Islet of Langerhans (tissue), 1 donor: ENCODE data around the gene RTN4R.

Experiments
- FAIRE-seq: peaks from one replicate; lab custom pipeline; 2011; peaks lifted over from hg19 to GRCh38; lab: Jason Lieb, UNC

The RTN4R gene

DNA sequence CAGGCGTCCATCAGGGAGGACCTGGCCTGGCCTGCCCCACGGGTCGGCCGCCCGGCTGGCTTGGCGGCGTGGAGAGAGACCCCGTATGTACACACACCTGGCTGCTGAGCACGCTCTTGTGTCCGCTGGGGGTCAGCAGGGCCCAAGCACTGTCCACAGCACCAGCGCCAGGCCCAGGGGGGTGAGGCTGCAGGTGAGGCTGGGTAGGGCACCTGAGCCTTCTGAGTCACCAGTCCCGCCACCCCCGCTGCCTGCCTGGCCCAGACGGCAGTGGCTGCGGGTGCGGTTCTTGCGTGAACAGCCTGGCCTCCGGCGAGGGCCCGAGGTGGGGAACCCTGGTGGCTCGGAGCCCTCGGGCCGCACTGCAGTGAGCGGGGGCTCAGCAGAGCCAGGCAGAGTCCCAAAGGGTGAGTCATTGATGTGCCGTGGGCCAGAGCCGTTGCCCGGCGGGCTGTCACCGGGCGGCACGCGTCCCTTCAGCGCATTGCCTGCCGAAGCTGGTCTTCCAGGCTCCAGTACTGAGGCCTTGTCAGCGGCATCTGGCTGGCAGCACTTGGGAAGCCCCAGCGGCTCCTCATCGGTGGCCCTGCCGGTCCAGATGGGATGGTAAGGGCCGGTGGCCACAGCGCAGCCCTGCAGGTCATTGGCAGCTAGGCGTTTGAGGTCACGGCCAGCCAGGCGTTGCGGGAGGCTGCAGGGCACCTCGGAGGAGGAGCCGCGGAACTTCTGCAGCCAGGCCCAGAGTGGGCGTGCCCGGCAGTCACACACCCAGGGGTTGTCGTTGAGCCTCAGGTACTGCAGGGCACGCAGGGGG lies 26.3 kb downstream of the RTN4R start:
- no peak for FAIRE-seq

DNA sequence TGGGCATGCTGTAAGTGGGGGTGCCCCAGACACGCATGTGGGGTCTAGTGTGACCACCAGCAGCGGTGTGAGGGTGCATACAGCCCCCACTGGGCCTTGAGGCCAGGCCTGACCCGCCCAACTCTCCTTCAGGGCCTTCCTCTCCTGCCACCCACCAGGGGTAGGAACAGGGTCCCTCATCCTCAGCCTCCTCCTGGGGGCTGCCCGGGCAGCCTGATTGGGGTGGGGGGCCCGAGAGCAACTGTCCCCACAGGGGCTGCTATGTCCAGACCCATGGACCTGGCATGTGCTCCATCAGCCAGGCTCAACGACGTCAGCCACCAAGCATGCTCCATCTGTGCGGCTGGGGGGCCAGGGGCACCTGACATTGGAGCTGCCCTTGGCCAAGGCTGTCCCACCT lies 27.2 kb downstream of the RTN4R start:
- FAIRE-seq: no peak

DNA sequence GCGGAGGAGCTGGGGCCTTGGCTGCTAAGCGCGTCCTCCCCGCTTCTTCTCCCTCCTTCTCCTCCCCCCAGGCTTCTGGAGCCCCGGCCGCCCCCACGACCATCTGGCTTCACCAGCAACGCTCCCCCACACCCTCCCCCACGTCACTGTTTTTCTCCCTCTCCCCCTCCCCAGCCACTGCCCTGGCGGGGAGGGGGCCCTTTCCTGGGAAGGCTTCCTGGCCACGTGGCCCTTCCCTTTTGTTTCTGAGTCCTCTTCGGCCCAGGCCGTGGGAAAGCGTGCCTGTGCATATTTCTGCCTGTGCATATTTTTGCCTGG lies 27.7 kb downstream of the RTN4R start:
- no peak for FAIRE-seq

DNA sequence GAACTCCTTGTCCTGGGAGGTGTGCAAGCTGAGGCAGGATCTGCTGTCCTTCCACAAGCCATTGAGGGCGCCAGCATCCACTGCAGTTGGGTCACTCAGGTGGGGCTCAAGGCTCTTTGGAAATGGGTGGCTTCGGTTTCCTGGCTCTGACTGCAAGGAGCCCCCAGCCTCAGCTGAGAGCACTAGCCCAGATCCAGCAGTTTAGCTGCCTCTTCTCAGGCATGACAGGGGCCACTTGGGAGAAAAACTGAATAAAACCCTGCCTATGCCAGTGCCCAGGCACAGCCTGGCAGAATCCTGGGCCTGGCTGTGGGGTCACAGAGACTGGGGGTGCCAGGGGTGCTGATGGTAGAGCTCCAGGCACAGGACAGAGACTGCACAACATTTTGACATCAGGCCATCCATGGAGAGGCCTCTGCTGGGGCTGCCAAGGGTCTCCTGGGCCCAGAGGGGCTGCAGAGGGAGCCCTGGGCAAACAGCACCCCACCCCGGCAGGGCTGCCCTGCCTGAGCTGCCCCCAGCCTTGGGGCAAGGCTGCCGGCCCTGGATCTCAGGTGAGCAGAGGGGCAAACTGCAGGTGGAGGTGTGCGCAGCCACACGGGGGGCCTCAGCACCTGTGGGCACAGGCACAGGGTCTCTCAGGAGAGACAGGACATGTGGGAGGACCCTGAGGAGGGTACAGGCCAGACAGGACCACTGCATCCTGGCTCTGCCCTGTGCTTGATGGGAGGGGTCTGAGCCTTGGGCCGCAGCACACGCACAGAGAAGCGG lies 28.3 kb downstream of the RTN4R start:
- no peak for FAIRE-seq

DNA sequence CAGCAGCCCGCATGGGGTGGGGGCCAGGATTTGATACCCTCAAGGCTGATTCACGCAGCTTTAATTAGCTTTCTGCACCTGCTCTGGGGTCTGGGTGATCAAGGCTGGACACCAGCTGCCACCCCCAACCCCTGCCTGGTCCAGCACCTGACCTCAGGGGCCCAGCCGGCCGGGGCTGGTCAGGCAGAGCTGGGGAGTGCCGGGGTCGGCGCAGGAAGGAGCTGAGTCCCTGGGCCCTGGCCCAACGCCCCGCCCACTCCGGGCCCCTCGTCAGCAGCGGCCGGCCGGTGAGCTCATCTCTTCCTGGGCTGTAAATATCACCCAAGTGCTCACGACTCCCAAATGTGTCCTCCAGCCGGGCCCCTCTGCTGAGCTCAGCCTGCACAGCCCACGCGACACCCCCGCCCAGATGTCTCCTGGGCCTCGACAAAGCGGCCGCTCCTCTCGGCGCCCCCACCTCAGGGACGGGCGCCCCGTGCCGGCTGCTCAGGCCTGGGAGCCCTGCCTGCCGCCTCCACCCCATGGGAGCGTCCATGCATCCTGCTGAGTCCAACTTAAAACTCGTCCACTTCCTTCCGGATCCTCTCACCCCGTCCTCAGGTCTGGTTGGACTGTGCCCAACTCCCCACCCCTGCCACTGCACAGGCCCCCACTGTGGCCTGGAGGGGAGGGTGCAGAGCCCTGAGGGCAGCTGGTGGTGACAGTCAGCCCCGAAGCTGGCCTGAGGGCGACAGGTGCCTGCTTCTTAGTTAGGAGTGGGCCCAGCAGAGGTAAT lies 29.0 kb downstream of the RTN4R start:
- FAIRE-seq: no peak

DNA sequence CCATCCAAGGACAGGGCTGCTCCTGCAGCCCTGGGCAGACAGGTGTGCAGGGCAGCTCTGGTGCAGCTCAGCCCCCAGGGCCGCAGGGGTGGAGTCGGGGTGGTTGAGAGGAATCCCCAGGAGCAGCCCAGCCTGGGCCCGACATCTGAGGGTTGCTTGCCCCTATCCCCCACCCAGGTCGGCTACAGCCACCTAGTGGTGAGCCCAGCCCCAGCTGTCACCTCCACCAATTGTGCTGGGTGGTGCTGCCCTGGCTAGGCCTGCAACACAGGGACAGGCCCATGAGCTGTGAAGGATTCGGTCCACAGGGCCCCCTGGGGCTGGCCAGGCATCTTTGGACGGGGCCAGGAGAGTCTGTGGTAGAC lies 29.6 kb downstream of the RTN4R start:
- no peak for FAIRE-seq

DNA sequence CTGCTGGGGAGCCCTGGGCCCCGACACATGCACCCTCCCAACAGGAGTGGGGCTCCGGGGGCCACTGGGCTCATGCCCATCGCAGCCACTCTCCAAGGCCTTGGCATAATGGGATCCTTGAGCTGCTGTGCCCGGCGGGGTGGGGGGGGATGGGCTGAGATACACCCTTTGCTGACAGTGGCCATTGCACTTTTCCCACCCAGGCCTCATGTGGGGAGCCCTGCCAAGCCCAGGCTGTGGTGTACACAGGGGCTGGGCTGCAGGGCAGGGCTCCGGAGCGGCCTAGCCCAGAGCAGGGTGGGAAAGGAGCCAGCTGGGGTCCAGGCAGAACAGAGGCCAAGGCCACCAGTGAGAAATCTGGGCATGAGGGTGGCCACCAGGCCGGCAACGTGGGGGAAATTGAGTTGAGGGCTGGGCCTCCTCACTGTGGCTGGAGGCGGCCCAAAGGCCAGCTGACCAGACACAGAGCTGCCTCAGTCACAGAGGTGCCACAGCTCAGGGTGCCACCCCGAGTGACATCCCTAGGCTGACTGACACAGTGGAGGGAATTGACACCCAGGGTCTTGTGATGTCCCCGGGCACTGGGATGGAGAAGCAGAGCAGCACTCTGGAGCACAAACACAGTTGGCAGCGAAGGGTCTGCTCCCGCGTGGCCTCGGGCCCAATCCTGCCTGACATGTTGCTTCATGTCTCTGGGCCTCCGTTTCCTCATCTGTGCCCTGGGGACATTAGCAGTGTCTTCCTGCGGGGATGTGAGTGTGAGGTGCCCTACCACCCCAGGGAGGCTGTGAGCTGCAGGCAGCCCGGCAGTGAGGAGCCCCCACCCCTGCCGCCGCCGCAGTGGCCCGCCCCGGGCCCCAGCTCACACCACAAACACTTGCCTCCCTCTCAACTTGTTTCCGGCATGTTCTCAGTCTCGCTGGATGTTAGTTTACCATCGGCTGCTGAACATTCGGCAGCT lies 30.4 kb downstream of the RTN4R start:
- FAIRE-seq: no peak

DNA sequence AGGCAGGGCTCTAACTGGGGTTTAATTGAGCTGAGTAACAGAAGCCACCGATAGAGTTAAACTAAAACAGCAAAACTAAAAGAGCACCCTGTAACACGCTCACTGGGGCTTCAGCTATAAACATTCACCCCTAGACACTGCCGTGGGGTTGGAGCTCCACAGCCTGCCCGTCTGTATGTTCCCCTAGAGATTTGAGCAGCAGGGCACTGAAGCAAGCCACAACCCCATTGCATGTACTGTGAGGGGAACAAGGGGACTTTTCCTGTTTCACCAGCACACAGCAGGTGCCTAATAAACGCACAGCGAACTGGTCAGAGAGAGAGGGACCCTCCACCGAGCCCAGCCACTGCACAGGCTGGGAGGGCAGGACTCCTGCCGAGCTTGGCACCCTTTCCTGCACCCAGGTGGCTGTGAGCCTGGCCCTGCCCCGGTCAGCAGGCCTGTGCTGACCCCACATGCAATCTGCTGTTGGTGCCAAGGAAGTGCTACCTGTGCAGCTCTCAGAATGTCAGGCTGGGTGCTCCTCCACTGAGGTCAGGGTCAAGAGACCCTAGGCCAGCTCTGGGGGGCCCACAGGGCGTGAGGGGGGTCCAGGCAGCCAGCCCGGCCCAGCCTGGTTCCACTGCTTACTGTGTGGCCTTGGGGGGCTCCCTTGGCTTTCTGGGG lies 31.9 kb downstream of the RTN4R start:
- no peak for FAIRE-seq

DNA sequence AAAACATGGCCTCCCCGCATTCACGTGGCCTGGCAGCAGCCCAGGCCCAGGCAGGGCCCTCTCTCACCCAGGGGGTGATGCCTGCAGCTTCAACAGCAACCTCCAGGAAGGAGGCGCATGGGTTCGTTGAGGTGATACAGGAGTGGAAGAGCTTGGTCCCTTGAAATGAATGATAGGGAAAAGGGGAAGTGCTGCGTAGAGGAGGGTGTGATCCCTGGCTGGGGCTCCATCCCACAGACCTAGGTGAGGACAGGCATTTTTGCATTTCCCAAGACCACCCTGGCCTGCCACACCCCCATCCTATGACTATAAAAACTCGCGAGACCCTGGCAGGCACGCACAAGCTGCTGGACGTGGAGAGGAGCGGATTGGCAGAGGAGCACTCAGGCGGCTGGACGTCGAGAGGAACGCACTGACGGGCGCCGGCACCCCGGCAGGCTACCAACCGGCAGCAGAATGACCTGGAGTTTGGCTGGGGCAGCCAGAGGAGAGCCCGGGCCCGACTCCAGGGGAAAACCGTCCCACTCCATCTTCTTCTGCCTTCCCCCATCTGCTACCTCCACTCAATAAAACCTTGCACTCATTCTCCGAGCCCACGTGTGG lies 32.6 kb downstream of the RTN4R start:
- FAIRE-seq: no peak

DNA sequence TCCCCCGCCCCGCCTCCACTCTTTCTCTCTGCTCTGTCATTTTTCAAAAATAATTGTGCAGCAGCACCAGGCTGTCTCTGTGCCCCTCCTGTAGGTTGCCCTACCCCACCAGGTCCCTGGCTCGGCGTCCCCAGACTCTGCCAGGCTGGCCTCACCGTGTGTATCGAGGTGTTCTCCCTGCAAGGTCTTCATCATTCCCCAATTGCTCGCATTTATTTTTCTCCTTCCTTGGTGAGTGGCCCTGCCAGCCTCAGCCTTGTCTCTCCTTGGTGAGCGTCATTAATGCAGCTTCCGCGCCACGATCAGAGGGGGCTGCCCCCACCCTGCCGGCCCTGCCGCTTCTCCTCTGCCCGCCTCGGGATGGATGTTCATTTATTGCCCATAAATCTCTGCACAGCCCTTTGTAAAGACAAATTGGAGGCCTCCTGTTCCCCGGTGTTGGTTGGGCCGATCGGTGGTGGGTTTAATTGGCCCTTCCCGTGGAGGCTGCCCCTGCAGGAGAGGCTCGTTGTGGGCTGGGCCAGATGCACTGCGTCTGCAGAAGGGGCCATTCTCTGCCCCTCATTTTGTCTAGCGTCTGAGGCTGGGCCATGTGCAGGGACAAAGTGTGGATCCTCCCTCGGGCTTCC lies 33.2 kb downstream of the RTN4R start:
- FAIRE-seq: no peak

DNA sequence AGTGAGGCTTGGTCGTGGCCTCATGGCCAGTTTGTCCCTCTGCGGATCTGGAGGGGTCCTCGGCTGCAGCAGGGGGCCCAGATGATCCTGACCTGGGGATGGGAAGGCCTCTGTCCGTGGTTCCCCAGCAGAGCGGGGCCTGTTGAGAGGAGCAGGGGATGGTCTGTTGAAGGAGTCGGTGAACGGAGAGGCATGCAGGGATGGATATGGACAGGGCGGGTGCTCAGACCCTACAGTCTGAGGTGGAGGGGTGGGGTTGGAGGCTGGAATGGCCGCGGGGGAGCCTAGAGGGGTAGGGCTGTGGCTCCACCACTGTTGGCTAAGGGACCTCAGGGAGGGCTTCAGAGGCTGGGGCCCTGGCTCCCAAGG lies 33.8 kb downstream of the RTN4R start:
- no peak for FAIRE-seq

DNA sequence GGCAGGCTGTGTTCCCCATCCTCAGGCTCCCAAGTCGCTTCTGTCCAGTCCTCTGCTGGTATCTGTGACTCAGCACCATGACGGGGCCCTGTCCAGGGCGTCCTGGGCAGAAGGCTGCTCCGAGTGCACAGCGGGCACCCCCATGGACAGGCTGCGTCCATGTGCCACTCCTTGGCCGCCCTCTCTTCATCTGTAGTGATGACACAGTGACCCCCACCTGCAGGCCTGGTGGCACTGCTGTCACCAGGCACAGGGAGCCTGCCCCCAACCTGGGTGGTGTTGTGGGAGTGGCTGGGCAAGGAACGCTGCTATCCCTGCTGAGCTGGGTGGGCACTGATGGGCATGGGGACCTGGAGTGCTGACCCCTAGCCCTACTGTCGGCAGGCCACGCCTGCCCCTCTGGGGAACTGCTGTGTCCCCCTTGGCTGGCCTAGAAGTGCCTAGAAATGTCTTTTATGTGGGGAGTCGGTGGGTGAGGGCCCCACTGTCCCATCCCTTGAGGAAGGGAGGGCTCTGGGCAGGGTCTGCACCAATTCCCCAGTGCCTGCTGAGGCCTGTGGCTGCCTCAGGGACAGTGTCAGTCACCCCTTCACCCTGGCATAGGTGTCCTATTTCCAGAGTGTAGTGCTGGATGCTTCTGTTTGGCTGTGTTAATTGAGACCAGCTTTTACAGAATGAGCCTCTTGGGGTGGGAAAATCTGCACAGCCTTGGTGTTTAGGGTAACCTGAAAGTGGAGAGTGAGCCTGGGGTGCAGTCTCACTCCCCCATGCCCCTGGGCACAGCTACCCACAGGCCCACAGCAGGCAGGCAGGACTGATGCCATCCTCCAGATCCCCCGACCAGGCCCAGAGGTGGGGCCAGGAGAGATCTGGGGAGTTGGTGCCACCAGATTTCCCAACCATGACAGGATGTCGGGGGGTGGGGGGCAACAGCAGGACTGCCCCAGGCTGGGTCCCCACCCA lies 34.5 kb downstream of the RTN4R start:
- no peak for FAIRE-seq

DNA sequence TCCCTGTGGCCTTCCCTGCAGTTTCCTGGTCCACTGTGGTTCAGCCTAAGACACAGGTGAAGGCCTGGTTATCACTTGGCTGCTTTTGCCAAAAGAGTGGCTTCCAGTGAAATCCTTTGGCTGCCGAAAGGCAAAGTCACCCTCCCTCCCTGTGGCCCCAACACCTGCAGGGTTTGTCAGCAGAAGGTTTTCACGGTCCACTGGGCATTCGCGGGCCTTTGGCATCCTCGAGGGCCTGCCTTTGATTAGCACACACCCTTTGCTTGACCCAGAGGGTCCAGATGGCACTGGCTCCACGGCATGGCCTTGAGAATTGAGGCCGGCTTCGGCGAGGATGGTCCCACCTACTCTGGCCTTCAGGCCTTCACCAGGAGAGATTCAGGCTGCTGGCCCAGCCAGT lies 35.3 kb downstream of the RTN4R start:
- FAIRE-seq: no peak

DNA sequence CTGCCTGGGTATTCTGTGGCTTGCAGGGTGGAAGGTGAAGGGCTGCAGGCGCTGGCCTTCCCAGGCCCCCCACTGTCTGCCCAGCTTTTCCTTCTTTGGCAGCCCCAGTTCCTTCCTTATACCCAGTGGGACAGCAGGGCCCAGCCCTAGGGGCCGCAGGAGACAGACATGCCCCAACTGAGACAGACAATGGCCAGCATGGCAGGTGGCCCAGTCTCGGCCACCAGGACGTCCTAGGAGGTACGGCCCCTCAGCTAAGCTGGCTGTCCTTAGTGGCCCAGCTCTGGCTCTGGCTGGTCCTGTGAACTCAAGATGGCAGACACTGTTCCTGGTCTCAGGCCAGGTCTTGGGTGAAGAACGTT lies 35.9 kb downstream of the RTN4R start:
- FAIRE-seq: no peak

DNA sequence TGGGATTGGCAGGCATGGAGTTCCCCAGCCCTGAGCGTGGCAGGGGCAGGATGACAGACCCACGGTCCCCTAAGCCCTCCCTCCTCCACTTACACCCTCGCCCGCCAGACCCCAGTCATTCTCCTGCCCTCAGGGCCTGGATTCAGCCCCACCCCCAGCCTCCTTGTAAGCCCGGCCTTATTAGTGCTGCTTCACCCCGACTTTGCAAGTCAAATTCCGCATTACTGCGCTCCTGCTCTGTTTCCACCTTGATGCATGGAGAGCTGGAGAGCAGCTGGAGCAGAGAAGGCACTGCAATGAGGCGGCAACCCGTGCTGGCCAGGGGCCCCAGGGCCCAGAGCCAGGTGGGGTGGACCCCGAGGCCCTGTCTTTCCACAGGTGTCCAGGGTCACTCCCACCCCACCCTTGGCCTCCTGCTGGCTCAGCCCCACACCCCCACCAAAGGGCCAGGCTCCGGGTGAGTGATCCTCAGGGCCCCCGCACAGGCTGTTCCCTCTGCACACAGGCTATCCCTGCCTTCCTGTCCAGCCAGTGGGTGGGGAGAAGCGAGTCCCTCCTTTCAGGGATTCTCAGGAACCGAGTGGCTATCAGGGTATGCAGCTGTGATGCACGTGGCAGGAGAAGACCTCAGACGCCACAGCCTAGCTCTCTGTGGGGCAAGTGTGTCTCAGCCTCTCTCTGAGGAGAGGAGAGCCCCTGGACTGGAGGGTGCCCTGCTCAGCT lies 36.4 kb downstream of the RTN4R start:
- FAIRE-seq: no peak

DNA sequence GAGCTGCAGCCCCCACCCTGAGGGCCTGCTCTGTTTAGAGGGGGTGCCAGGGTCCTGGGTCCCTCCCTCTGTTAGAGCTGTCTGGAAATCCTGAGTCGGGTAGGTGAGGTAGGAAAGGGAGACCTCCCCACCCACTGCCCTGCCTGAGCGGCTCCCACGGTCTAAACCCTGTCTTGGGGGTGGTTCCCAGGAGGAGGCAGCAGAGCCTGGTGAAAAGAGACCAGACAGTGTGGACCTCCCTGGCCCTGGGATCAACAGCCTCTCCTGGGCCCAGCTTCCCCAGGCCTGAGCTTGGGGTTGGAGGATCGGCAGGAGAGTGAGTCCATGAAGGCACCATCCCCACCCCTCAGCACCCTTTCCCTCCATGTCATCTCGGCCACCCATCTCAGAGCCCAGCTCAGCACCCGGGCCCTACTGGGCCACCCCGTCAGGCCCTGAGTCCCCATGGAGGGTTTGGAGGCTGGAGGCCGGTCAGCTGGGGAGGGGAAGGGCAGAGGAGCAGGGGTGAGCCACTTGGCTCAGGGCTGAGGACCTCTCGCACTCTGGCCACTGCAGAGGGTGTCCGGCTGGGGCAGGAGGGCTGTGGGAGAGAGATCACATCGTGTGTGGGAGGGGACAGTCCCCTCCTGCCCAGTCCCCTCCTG lies 37.2 kb downstream of the RTN4R start:
- FAIRE-seq: no peak

DNA sequence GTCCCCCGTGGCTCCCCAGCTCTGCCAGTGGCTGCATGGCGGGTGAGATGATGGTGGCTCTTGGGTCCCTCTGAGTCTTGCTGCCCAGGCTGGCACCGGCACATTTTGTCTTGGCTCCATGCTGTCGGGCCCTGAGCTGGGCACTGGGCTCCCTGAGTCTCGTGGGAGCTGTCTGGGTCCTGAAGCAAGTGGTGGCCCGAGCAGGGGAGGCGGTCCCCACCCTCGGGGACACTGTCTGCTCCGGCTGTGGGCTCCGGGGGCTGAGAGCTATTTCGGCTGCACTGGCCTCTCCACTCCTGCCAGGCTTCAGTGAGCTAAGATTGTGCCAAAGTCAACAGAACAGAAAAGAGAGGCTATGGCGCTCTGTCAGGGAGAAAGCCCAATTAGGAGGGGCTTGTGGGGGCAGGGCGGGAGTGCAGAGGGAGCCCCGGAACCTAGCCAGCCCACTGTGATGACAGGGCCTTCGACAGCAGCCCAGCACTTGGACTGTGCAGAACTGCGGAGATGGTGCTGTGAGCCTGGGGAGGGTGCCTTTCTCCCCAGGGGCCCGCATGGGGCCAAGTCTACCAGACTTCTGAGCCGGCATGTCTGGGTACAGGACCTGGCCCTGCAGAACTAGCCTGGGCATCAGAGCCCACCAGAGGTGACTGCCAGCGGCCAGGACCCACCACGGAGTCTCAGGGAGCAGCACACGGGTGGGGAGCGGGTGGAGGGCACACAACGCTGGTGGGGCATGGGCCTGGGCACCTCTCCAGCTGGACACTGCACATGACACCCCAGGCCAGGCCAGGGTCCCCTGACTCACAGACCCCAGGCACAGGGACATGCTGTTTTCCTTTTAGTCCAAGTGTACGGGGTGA lies 38.0 kb downstream of the RTN4R start:
- FAIRE-seq: no peak

DNA sequence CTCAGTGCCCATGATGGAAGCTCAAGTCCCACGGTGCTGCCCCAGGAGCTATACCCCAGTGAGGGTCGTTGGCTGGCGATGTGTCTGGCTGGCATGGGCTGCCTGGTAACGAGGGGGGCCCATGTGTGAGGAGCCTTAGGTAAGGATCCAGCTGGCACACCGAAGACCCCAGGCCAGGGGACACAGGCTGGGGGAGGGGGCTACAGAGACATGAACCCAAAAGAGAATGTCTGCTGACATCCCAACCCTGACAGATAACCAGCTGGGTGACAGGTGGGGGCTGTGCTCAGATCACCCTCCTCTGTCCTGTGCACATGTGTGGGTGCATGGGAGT lies 39.2 kb downstream of the RTN4R start:
- FAIRE-seq: no peak
